ENCODE measurements around the gene ERVH48-1.
"Not testable (repeated sequence)": the region's sequence is repeated elsewhere in the genome, so short reads cannot be mapped to it uniquely, and the experiment has no call there.

ERVH48-1 gene

GRCh38 chr21:42906233-42906632 is 19.2 kb downstream of the ERVH48-1 start:
- no peak for DNase-seq (ENCODE audit: low spot score)

GRCh38 chr21:42905195-42905594 is 20.2 kb downstream of the ERVH48-1 start:
- DNase-seq (ENCODE audit: low spot score), result no peak

GRCh38 chr21:42903817-42904216 is 21.6 kb downstream of the ERVH48-1 start:
- no peak for DNase-seq (ENCODE audit: low spot score)

DNA sequence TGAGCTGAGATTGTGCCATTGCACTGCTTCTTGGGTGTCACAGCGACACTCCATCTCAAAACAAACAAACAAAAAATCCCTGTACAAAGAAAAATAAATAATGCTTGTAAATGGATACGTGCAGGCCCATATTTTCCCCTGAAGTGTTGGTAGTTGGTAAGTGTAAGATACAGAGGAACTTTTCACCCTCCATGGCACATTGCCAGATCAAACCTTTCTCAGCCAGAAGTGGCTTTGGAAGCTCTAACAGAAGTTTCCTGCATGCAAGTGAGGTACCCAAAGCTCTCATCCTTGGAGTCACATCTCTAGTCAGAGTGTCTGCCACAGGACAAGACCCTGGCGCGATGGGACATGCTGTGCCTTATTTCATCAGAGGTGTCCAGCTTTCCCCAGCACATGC is 25.0 kb downstream of the ERVH48-1 start:
- DNase-seq (ENCODE audit: low spot score), result no peak

DNA sequence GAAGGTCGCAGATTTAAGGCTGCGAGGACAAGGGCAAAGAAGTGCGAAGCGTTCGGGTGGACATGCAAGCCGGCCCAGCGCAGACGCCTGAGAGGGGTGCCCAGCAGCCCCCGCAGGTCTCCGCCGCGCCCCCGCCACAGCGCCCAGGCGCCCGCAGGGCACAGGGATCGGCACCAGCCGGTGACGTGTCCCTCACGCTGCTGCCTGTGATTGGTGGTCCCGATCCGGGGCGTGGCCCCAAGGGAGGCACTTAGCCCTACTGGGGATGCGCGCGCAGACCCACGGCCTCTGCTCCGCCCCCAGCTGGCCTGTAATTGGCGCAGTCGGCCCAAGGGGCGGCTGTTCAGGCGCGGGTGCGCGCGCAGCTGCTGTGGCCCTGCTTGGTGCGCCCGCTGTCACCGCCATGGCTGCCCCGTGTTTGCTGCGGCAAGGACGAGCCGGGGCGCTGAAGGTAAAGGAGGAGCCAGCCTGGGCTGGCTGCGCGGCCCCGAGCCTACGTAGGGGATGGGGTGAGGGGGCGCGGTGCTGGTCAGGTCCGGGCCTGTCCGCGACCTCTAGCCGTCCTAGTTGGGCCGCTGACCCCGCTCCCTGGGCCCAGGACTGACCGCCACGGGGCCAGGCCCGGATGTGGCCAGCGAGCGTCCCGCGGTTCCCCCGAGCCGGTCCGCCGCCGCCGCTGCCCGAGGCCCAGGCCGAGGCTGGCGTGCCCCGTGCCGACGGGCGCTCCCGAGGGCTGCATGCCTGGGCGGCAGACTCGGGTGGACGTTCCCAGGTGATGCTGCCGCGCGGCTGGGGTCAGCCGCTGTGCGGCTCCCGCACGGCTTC is 32.3 kb downstream of the ERVH48-1 start, which contains the start of gene NDUFV3:
NDUFV3 (plus strand) TSS at position 379 of the 825 bp plus-strand sequence; CDS start at position 404, 25 bp downstream.
- DNase-seq (ENCODE audit: low spot score), result peak; percentile 99

GRCh38 chr21:42892582-42892930 is 32.9 kb downstream of the ERVH48-1 start:
- no peak for DNase-seq (ENCODE audit: low spot score)

GRCh38 chr21:42887326-42887725 is 38.1 kb downstream of the ERVH48-1 start:
- no peak for DNase-seq (ENCODE audit: low spot score)

GRCh38 chr21:42883921-42884320 is 41.5 kb downstream of the ERVH48-1 start:
- DNase-seq (ENCODE audit: low spot score), result no peak

GRCh38 chr21:42880352-42880751 is 45.1 kb downstream of the ERVH48-1 start:
- no peak for DNase-seq (ENCODE audit: low spot score)

- peak; percentile 100 for DNase-seq (ENCODE audit: low spot score)
These were observed 46.2 kb downstream of the ERVH48-1 start, which contains the start of gene WDR4 for GRCh38 chr21:42878993-42879787. WDR4 (minus strand) TSS chr21:42879539; CDS start chr21:42879495, 44 bp downstream.

DNA sequence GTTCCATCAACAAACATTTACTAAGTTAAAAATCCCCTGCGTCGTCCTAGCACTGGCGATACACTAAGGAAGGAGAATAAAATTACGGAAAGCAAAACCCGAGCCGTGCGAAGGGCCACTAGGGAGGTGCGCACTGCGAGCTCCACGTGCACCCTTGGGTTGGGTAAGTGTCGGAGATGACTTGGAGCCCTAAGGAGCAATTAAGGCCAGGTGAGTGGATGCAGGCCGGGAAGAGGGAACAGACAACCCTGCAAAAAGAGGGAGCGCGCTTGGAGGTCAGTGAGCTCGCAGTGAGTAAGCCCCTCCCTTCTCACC is 46.8 kb downstream of the ERVH48-1 start:
- no peak for DNase-seq (ENCODE audit: low spot score)

DNA sequence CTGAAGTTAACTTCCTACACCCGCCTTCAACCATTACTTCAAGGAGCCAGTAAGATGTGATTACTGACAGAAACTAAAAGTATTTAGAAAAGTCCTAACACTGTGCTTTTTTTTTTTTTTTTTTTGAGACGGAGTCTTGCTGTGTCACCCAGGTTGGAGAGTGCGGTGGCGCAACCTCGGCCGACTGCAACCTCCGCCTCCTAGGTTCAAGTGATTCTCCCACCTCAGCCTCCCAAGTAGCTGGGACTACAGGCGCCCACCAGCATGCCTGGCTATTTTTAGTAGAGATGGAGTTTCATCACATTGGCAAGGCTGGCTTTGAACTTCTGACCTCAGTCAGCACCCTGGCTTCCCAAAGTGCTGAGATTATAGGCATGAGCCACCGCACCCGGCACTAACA is 49.6 kb downstream of the ERVH48-1 start:
- not testable (repeated sequence) for DNase-seq (ENCODE audit: low spot score)

DNA sequence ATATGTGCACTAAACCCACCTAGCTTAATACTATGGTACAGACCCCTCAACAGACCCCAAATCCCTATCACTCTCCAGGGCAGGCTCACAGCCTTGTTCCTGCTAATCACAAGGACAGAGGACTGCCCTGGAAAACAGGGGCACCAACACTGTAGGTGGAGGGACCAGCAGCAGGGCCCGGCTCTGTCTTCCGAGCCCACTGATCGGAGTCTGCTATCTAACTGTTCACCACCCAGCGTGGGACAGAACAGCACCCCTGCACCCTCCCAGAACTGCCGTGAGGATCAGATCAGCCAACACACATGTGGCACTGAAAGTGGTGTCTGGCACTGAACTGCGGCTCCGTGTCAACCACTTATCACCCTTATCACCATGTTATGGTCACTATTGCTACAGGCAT is 52.3 kb downstream of the ERVH48-1 start:
- no peak for DNase-seq (ENCODE audit: low spot score)

- DNase-seq (ENCODE audit: low spot score), result no peak
These were observed 57.2 kb downstream of the ERVH48-1 start for GRCh38 chr21:42868196-42868595.
